ENCODE results near the gene SRCAP.

SRCAP gene

DNA sequence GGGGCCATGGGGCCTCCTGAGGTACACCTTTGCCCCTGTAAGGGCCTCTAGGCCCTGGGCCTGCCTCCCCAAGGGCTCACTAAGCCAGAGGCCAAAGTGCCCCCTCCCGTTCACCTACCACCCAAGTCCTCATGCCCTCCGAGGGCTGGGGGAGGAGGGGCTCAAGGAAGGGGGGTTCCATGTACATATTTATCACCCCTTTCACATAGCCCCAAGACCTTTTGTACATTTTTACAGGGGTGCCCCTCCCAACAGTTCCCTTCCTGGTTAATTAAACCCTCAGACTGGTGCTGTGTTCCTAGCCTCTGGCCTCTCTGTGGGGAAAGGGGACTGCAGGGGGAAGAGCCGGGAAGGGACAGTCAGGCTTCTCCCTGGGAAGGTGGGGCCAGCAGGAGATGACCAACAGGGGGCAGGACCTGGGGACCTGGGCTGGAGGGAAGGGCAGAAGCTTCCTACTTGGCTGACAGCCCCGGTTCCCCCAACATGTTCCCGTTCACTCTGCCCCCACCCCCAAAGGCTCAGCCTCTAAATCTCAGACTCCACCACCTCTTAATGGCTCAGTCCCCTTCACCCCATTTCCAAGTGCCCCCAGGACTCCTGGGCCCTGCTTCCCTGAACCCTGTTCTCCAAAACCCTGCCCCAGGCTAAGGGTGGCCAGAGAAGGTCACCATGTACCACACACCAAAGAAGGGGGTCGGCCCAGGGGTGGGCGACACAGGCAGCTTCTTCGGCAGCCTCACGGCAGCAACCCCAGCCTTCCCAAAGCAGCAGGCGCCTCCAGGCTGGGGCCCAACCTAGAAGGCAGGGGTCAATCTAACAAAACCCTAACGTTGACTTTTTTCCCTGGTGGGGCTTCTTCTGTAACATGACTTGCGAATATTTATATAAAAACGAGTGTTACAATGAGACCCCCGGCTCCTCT is 28.8 kb upstream of the SRCAP start:
- no peaks in the 10 kb centered on the region for H3F3A ChIP-seq (ENCODE audit: low read depth)
- H3K4me1 ChIP-seq (ENCODE audit: insufficient read depth, low read length, poor library complexity, severe bottlenecking), result no peaks in the 10 kb centered on the region
- 0 out of 2 replicates have a peak, but pooled peaks cover 4% of the 10 kb centered on the region for H3K79me2 ChIP-seq (ENCODE audit: insufficient read depth, low read length)
- no peak overlapping the region for H3K4me2 ChIP-seq (ENCODE audit: low read depth, low read length, poor library complexity, severe bottlenecking)
- TF ChIP-seq, protein P1, sequence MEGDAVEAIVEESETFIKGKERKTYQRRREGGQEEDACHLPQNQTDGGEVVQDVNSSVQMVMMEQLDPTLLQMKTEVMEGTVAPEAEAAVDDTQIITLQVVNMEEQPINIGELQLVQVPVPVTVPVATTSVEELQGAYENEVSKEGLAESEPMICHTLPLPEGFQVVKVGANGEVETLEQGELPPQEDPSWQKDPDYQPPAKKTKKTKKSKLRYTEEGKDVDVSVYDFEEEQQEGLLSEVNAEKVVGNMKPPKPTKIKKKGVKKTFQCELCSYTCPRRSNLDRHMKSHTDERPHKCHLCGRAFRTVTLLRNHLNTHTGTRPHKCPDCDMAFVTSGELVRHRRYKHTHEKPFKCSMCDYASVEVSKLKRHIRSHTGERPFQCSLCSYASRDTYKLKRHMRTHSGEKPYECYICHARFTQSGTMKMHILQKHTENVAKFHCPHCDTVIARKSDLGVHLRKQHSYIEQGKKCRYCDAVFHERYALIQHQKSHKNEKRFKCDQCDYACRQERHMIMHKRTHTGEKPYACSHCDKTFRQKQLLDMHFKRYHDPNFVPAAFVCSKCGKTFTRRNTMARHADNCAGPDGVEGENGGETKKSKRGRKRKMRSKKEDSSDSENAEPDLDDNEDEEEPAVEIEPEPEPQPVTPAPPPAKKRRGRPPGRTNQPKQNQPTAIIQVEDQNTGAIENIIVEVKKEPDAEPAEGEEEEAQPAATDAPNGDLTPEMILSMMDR (conservative IDR thresholded peaks at IDR 0.05; ENCODE audit: low read length), result no peak
- TF ChIP-seq EZH2phosphoT487 (IDR thresholded peaks at IDR 0.05; ENCODE audit: borderline replicate concordance), result no peak
- no peak overlapping the region for H3K4me3 ChIP-seq (ENCODE audit: low read length, poor library complexity, severe bottlenecking)
- peaks cover 49% of the 10 kb centered on the region; the same call in 1 of the 2 replicates for H3K36me3 ChIP-seq (ENCODE audit: insufficient read depth, low read length)
- no peak overlapping the region for H2AFZ ChIP-seq (ENCODE audit: low read length)
- peaks cover 2% of the 10 kb centered on the region for H4K20me1 ChIP-seq (ENCODE audit: insufficient read depth, low read length, poor library complexity, severe bottlenecking)
- no peaks in the 10 kb centered on the region for H3K9me3 ChIP-seq (ENCODE audit: insufficient read depth, low read depth, low read length)
- H3K9ac ChIP-seq (ENCODE audit: low read depth, low read length, poor library complexity, severe bottlenecking), result no peak overlapping the region
- no peaks in the 10 kb centered on the region for H3K9me2 ChIP-seq (replicated peaks; ENCODE audit: low read depth, low read length)
- no peaks in the 10 kb centered on the region for H3K27me3 ChIP-seq (ENCODE audit: insufficient read depth, low read length, poor library complexity, severe bottlenecking)

DNA sequence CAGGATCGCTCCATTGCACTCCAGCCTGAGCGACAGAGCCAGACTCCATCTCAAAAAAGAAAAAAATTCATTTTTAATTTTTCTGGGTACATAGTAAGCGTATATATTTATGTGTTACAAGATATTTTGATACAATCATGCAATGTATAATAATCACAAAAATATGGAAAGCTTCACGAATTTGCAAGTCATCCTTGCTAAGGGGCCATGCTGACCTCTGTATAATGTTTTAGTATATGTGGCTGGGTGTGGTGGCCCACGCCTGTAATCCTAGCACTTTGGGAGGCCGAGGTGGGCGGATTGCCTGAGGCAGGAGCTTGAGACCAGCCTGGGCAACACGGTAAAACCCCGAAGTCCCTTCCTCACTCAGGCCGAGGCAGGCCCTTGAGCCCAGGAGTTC is 23.8 kb upstream of the SRCAP start:
- no peaks in the 10 kb centered on the region for H3K27me3 ChIP-seq (ENCODE audit: insufficient read depth, low read length, poor library complexity, severe bottlenecking)
- H3K4me2 ChIP-seq (ENCODE audit: low read depth, low read length, poor library complexity, severe bottlenecking), result no peak overlapping the region
- H3K36me3 ChIP-seq (ENCODE audit: insufficient read depth, low read length), result peaks cover 2% of the 10 kb centered on the region; the same call in 1 of the 2 replicates
- no peak overlapping the region for H2AFZ ChIP-seq (ENCODE audit: low read length)
- H3F3A ChIP-seq (ENCODE audit: low read depth), result no peaks in the 10 kb centered on the region
- H3K4me3 ChIP-seq (ENCODE audit: low read length, poor library complexity, severe bottlenecking), result no peak overlapping the region
- H3K9me2 ChIP-seq (replicated peaks; ENCODE audit: low read depth, low read length), result no peaks in the 10 kb centered on the region
- TF ChIP-seq, protein P1 (conservative IDR thresholded peaks at IDR 0.05; ENCODE audit: low read length), result no peak
- no peak for TF ChIP-seq EZH2phosphoT487 (IDR thresholded peaks at IDR 0.05; ENCODE audit: borderline replicate concordance)
- no peak overlapping the region for H3K9ac ChIP-seq (ENCODE audit: low read depth, low read length, poor library complexity, severe bottlenecking)
- no peaks in the 10 kb centered on the region for H3K9me3 ChIP-seq (ENCODE audit: insufficient read depth, low read depth, low read length)
- no peaks in the 10 kb centered on the region for H3K4me1 ChIP-seq (ENCODE audit: insufficient read depth, low read length, poor library complexity, severe bottlenecking)
- no peaks in the 10 kb centered on the region for H3K79me2 ChIP-seq (ENCODE audit: insufficient read depth, low read length)
- no peaks in the 10 kb centered on the region for H4K20me1 ChIP-seq (ENCODE audit: insufficient read depth, low read length, poor library complexity, severe bottlenecking)

DNA sequence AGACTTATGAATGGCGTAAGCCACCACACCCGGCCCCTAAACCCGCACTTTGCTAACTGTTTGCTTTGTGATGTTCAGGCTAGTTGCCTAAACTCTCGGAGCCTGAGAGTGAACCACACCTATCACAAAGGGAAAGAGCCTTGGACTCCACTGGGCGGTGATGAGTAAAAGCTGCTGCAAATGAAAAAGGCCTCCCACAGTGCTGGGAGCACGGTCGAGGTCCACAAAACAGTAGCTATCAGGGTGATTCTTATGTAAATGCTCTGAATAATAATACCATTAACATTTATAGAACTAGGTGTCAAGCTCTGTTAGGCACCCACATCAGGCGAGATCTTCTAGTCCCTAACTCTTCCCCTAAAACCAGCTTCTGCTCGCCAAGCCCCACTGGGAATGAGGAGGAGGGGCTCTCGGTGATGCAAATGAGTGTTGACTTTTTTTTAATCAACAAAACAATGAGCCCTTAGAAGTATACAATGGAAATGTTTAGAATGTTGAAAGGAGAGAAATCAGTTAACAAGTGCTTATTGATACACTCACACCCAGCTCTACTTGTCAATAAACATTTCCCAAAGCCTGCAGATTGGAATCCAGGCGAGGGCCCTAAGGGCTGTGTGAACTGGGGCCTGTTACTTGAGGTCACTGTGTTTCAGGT is 20.9 kb upstream of the SRCAP start:
- no peak overlapping the region for H3K4me2 ChIP-seq (ENCODE audit: low read depth, low read length, poor library complexity, severe bottlenecking)
- H3F3A ChIP-seq (ENCODE audit: low read depth), result no peaks in the 10 kb centered on the region
- no peak overlapping the region for H2AFZ ChIP-seq (ENCODE audit: low read length)
- H3K9me3 ChIP-seq (ENCODE audit: insufficient read depth, low read depth, low read length), result no peaks in the 10 kb centered on the region
- H3K9me2 ChIP-seq (replicated peaks; ENCODE audit: low read depth, low read length), result no peaks in the 10 kb centered on the region
- no peaks in the 10 kb centered on the region for H3K79me2 ChIP-seq (ENCODE audit: insufficient read depth, low read length)
- no peaks in the 10 kb centered on the region for H3K4me1 ChIP-seq (ENCODE audit: insufficient read depth, low read length, poor library complexity, severe bottlenecking)
- TF ChIP-seq, protein P1 (conservative IDR thresholded peaks at IDR 0.05; ENCODE audit: low read length), result no peak
- TF ChIP-seq EZH2phosphoT487 (IDR thresholded peaks at IDR 0.05; ENCODE audit: borderline replicate concordance), result no peak
- no peaks in the 10 kb centered on the region for H3K36me3 ChIP-seq (ENCODE audit: insufficient read depth, low read length)
- H3K9ac ChIP-seq (ENCODE audit: low read depth, low read length, poor library complexity, severe bottlenecking), result no peak overlapping the region
- H4K20me1 ChIP-seq (ENCODE audit: insufficient read depth, low read length, poor library complexity, severe bottlenecking), result no peaks in the 10 kb centered on the region
- H3K27me3 ChIP-seq (ENCODE audit: insufficient read depth, low read length, poor library complexity, severe bottlenecking), result no peaks in the 10 kb centered on the region
- H3K4me3 ChIP-seq (ENCODE audit: low read length, poor library complexity, severe bottlenecking), result no peak overlapping the region

Measured in Loucy (cell line).